Measurements from ENCODE around the gene C6orf15. TPM values are rescaled to one million over a fixed set of nuclear protein-coding genes. Genes with fewer than 3 reads are reported as not detected.
A peak's percentile ranks its signal among the peaks of the same experiment; 100 is the strongest.

The C6orf15 gene
- total RNA-seq = not detected in 2 replicates

DNA sequence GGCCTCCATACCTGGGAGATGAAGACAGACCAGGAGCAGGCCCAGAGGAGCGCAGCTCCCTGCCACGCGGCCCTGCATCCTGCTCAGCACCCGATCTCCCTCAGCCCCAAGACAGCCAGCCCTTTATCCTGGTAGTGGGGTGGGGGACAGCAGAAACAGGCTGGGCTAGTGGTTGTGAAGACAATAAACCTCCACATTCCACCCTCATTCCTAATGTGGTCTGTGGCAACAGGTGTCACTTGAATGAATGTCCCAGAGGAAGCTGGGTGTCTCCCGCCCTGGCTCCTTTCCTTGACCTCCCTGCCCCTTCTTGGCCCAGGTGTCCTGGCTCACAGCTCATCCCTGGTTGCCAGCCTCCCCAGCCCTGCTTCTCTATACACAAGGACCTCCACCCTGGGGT is at the start of gene C6orf15:
Gene C6orf15, minus strand, starts transcription at position 98 of the 400 bp plus-strand sequence. Its CDS starts 20 bp downstream, at position 78.
- DNase-seq (ENCODE audit: extremely low read depth, low read depth, low spot score) = no peak

DNA sequence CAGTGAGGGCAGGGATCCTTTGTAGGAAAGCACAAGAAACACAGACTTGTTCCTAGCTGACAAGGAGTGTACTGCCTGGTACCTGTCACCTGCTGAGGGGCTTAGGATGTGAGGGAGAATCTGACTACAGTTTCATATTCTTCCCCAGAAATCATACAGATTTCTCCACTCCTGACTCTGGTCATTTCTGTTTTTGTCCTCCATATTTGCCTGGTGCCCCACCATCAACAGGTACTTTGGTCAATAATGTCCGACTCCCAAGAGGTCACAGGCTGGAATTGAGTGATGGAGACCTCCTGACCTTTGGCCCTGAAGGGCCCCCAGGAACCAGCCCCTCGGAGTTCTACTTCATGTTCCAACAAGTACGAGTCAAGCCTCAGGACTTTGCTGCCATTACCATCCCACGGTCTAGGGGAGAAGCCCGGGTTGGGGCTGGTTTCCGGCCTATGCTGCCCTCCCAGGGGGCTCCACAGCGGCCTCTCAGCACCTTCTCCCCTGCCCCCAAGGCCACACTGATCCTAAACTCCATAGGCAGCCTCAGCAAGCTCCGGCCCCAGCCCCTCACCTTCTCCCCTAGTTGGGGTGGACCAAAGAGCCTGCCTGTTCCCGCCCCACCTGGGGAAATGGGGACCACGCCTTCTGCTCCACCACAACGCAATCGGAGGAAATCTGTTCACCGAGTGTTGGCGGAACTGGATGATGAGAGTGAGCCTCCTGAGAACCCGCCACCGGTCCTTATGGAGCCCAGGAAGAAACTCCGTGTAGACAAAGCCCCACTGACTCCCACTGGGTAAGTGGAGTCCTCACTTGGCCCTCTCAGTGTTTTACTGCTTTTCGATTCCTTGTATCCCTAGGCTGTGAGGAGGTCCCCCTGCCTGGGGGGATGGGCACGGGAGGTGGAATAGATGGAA is 49.1 kb upstream of the C6orf15 start:
- DNase-seq (ENCODE audit: extremely low read depth, low read depth, low spot score) = no peak

DNA sequence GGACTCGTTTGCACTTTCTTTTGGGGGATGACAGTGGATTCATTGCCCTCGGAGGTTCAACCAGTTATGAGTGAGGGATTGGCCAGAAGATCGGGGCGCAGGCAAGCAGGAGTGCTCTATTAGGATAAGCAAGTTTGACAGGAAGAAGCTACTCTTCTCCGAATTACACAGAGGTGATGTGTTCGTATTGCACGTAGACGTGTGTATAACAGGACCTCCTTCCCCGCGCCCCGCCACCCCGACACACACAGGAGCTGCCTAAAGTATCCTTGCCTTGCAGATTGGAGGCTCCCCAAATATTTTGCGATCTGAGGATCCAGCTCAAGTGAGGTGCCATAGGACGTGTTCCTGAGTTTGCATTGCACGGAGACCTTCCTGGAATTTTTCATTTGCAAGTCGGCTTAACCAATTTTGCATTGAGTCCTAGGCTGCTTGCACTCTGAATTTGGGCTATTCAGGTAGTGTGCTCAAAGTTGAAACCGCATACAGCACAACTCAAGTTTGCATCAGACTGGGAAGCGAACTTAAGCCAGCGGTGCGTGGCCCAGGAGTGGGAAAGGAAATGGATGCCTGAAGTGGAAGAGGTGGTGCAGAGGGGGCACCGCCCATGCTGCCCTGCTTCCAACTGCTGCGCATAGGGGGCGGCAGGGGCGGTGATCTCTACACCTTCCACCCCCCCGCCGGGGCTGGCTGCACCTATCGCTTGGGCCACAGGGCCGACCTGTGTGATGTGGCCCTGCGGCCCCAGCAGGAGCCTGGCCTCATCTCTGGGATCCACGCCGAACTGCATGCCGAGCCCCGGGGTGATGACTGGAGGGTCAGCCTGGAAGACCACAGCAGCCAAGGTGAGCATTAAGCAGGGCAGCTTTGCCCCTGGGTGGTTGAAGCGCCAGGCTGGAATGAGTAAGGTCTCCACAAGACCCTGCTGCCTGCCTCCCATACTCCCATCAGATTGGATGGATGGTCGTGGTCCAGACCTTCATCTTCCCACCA is 46.8 kb upstream of the C6orf15 start:
- no peak for DNase-seq (ENCODE audit: extremely low read depth, low read depth, low spot score)

DNA sequence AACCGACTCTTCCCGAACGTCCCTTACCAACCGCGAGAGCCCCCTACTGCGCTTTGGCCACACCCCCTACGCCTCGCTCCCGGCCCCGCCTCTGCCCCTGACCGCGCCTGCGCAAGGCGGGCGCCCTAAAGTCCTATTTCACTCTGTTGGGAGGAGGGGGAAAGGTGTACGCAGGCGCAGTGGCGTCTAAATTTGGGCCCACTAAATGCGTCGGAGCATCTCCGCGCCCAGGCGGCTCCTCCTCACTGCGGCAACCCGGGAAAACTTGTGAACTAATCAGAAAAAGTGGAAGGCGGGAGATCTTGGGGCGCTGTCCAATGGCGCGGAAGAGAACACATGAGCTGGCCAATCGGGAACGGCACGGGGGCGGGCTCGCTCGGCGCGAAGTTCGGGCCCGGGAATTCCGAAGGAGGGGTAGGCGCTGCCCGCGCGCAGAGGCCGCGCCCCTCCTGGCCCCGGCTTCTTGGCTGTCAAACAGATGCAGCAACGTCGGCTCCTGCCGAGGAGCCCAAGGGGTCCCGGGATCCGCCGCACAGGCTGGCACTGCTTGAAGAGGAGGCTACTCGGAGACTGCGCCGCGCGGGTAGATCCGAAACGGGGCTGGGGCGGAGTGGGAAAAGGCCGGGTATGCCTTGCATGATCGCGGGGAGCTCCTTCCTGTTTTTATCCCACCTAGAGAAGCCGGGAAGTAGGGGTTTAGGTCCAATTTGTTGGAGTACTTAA is 45.9 kb upstream of the C6orf15 start, which contains the start of gene TCF19:
Gene TCF19, plus strand, starts transcription at position 450 of the 723 bp plus-strand sequence. CDS start 881 bp downstream, outside the sequence.
- peak; percentile 94 for DNase-seq (ENCODE audit: extremely low read depth, low read depth, low spot score)

DNA sequence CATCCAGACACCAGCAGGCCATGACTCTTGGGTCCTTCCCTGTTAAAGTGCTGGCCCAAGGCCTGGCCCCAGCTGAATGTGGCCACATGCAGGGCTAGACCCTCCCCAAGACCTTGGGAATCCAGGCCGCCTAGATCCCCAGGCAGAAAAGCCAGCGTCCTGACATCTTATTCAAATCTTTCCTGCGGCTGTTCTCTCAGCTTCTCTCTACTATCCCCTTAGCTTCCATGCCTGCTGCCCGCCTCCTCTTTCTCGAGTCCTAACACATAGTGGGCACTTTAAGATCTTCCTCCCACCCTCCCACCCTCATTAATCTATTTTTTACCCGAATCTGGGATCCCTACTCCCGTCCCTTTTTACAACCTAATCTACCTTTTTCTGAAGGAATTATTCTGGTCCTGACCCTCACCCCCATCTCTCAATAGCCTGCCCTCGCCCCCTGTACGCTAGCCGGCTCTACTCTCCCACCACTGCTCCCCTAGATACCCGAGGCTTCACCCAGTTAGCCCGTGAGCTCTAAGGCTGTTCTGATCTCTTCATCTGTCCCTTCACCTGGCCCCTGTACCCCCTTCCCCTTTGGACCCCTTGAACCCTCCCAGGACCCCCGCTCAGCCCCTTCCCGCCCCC is 45.3 kb upstream of the C6orf15 start, which contains the start of gene CCHCR1:
Gene CCHCR1, minus strand, starts transcription at position 290 of the 627 bp plus-strand sequence. Its CDS starts 202 bp downstream, at position 88.
- DNase-seq (ENCODE audit: extremely low read depth, low read depth, low spot score) = no peak

DNA sequence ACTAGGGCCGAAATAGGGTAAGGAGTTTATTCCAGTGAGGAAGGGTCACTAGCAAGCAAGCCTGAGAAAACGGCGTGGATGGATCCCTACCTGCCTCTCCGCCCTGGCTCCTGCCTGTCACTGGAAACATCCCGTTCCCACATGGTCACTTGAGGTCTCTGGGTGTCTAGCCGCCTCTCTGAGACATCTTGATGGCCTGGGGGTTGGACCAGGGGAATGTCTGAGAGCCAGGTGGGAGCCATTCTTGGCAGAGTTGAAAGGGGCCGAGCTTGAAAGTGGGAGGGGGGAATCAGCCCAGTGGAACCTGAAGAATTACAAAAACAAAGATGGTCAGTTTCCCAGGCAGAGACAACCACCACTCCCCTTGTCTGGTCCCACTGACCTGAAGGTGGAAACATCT is 44.3 kb upstream of the C6orf15 start:
- DNase-seq (ENCODE audit: extremely low read depth, low read depth, low spot score) = no peak

DNA sequence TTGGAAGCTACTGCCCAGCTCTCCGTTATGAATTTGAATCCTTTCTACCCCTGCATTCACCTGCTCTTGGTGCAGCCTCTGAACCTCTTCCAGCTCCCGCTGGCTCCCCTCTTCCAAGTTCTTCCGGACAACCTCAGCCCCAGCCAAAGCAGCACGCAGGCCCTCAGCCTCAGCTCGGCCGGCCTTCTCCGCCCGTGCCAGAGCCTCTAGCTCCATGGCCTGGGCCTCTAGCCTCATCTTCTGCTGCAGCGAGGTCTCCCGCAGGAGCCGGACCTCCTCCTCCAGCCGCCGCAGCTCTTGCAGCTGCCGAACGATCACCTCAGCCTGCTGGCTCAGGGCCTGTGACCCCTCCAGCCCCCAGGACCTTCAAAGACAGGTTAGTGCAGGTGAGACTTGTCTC is 42.1 kb upstream of the C6orf15 start:
- DNase-seq (ENCODE audit: extremely low read depth, low read depth, low spot score) = no peak

DNA sequence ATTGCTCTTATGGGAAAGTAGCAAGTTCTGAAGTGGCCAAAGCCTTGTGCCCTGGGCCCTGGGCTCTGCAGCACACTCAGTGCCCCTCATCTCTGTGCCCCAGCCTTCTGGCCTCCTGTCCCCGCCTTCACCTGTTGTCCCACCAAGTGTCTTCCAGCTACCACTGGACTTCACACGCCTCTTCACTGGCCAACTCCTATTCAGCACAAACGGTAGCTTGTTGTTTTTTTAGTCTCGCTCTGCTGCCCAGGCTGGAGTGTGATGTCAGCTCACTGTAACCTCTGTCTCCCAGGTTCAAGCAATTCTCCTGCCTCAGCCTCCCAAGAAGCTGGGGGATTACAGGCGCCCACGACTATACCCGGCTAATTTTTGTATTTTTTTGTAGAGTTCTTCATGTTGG is 40.4 kb upstream of the C6orf15 start:
- no peak for DNase-seq (ENCODE audit: extremely low read depth, low read depth, low spot score)

DNA sequence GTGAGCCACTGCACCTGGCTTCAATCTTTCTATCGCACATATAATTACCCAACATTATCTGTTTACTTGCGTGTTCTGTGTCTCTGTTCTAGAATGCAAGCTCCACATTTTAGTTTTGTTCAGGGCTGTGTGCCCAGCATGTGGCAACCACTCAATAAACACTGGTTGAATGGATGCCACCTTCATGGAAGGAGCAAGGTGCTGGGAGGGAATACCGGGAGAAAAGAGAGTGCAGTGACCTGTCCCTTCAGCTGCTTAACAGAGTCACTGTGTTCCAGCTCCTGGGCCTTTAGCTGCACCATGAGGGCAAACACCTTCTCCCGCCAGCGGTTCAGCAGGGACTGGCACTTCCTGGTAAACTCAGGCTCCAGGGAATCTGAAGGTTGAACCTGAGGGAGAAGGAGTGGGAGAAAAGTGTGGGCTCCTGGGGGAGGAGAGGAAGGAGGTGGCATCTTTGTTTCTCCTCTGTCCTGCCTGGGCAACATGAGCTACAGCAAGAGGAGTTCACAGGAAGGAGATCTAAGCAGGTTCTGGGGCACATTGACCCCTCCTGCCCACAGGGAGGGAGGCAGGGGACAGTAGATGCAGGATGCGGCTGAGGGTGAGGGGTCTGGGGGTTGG is 37.6 kb upstream of the C6orf15 start:
- no peak for DNase-seq (ENCODE audit: extremely low read depth, low read depth, low spot score)

DNA sequence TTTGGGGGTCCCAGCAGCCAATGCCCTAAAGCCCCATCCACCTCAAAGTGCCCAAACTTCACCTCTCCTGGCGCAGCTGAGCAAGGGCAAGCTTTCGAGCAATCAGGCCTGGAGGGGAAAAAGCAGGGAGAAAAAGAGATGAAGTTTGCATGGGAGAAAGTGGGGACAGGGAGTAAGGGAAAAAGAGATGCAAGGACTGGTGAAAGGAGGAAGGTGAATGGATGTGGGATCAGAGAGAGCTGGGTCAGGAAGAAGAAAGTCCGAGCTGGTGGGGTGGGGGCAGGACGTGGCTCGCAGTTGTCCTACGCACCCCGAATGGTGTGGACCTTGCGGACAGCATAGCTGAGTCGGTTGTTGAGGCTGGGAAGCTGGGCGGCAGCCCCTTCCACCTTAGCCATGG is 33.0 kb upstream of the C6orf15 start:
- no peak for DNase-seq (ENCODE audit: extremely low read depth, low read depth, low spot score)

DNA sequence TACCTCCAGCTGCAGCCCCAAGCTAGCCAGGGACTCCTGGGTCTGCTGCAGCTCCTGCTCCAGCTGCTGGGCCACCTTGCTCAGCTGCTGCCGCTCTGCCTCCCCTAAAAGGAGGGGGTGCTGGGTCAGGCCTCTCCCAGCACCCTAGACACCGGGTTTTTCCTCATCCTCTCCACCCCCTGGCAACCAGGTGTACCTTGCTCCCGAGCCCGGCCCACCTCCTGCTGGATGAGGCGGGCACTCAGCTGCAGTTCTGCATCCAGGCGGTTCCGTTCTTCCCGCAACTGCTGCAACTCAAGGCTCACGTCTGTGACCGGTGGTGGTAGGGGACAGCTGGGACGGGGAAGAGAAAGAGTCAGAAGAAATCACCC is 32.6 kb upstream of the C6orf15 start:
- DNase-seq (ENCODE audit: extremely low read depth, low read depth, low spot score) = no peak

DNA sequence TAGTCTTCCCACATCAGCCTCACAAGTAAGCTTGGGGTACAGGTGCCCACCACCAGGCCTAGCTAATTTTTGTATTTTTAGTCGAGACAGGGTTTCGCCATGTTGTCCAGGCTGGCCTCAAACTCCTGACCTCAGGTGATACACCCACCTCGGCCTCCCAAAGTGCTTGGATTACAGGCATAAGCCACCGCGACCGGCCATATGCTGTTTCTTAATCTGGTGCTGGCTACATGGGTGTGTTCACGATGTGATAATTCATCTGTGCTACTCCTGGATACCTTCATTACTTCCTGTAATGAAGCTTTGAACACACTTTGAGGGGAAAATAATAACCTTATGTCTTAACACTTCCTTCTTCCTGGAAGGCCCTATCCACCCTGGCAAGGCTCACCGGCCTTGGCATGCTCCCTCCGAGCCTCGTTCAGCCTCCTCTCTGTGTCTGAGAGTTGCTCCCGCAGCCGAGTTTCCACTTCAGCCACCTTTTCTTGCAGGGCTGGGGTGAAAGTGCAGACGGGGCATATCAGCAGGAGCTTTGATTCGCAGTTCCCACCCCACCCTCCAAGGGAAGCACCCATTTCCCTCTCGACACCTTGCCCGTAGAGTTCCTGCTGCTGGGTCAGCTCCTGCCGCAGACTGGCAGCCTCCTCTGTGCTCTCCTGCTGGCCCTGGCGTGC is 32.1 kb upstream of the C6orf15 start:
- DNase-seq (ENCODE audit: extremely low read depth, low read depth, low spot score) = no peak

DNA sequence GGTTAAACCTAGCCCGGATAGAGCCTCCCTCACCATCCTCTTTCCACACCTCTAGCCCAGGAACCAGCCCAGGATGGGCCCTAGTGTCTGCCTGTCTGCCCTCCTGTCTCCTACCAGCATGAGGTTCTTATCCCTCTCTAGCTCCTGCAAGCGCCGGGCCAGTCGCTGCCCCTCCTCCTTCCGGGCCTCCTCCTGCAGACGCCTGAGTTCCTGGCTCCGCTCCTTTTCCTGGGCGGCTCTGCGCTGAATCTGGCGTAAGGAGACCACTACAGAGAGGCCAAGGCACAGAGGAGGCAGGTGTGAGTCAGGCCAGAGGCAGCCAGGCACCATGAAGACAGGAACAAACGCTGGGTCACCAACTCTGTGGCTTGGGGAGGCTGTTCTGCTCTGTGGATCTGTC is 30.8 kb upstream of the C6orf15 start:
- no peak for DNase-seq (ENCODE audit: extremely low read depth, low read depth, low spot score)

DNA sequence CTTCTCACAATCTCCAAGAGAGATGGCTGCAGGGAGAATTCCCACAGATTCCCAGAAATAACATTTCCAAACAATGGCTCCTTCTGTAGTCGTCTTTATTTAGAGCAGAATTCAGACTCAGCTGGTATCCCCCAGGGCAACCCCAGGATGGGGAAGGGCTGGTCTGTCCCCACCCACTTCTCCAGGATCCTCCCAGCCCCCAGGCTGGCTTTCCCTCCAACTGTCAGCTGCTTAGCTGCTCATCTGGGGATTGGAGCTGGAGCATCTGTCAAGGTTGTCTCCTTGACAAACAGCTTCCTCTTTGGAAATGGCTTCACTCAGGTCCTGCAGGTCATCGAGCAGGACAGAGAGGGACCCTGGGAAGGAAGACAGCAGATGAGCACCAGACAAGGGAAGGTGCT is 30.0 kb upstream of the C6orf15 start:
- DNase-seq (ENCODE audit: extremely low read depth, low read depth, low spot score) = no peak

DNA sequence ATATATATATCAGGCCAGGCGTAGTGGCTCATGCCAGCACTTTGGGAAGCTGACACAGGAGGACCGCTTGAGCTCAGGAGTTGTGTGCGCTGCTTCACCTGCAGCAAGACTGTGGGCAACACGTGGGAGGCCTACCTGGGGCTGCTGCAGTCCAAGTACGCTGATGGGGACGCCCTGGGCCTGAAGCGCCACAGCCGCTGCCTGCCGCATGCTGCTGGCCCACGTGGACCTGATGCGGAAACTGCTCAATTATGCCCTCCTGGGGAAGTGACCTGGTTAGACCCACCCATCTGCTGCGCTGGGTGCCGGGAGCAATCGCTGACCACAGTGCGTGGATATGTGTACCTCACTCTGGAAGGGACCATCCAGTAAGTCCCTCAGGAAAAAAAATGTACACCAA is 28.3 kb upstream of the C6orf15 start:
- DNase-seq (ENCODE audit: extremely low read depth, low read depth, low spot score) = no peak

DNA sequence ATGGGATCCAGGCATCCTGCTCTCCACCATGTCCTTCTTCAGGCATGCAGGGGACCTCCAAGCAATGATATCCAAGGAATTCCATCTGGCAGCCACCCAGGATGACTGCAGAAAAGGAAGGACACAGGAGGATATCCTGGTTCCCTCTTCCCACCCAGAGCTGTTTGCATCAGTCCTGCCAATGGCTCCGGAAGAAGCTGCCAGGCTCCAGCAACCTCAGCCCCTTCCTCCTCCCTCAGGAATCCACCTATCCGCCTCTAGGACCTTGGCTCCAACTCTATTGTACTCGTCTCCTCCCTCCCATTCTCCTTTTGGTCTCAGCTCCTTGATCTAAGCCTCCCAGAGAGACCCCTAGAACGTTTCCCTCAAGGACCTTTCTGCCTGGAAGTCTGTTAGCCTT is 27.2 kb upstream of the C6orf15 start:
- DNase-seq (ENCODE audit: extremely low read depth, low read depth, low spot score) = no peak

DNA sequence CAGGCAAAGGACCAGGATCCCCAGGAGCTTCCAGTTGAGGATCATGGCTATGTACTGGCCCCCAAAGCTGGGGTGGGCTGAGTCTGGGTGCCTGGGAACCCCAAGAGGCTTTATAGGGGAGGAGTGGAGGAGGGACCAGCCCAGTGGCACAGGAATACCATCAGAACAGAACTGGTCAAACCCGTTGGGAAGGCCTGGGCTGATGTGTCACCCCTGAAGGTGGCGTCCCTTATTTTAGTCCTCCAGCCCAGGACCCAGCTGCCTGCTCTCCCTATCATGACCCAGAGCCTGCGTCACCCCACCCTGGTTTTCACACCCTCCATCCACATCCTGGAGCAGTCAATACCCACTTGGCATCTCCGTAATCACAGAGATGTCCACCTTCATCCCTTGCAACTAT is 26.6 kb upstream of the C6orf15 start, which contains the start of gene PSORS1C2:
Gene PSORS1C2, minus strand, starts transcription at position 85 of the 400 bp plus-strand sequence. Its CDS starts 40 bp downstream, at position 45.
- no peak for DNase-seq (ENCODE audit: extremely low read depth, low read depth, low spot score)

DNA sequence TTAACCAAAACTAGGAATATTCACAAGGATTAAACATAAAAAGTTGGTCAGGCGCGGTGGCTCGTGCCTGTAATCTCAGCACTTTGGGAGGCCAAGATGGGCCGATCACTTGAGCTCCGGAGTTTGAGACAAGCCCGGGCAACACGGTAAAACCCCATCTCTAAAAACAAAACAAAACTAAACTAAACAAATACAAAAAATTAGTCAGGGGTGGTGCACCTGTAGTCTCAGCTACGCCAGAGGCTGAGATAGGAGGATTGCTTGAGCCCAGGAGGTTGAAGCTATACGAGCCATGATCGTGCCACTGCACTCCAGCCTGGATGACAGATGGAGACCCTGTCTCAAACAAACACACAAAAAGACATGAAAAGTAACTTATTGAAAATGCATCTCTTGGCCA is 23.3 kb upstream of the C6orf15 start:
- DNase-seq (ENCODE audit: extremely low read depth, low read depth, low spot score) = no peak

DNA sequence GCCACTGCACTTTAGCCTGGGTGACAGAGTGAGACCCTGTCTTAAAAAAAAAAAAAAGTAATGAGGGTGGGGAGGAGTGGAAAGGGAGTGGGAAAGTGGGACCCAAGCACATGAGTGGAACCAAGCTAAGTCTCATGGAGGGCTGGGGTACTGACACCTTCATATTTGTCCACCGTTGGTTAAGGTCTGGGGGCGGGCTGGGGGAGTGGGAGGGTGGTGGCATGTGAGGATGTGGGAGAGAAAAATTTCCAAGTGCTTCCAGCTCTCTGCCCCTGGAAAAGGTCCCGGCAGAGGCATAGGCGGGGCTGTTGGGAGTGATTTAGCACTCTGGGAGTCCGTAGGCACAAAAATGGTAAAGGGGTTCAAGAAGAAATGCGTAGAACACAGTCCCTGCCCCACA is 20.4 kb upstream of the C6orf15 start:
- DNase-seq (ENCODE audit: extremely low read depth, low read depth, low spot score) = no peak

Data from glomerular endothelial cell (primary cell).